HUES64 (cell line): ENCODE data around the gene MROH2A.

Experiments used
- H3K27ac ChIP-seq: 2 replicates; pipeline ENCODE4 v1.7.0; 2013; ENCODE audit warnings: low read depth, low read length, inconsistent platforms
- H3K27me3 ChIP-seq: 2 replicates; pipeline ENCODE4 v1.6.1; 2013; ENCODE audit warnings: mild to moderate bottlenecking, low read length; ENCODE audit not compliant: insufficient read depth
- H3K36me3 ChIP-seq: 2 replicates; pipeline ENCODE4 v1.6.1; 2013; ENCODE audit warnings: mild to moderate bottlenecking, low read length; ENCODE audit not compliant: insufficient read depth
- H3K4me1 ChIP-seq: 2 replicates; pipeline ENCODE4 v1.6.1; 2013; ENCODE audit warnings: mild to moderate bottlenecking, low read length, moderate library complexity; ENCODE audit not compliant: insufficient read depth
- H3K4me3 ChIP-seq: 2 replicates; pipeline ENCODE4 v1.5.1; 2013; ENCODE audit warnings: mild to moderate bottlenecking, low read length, moderate library complexity
- H3K9ac ChIP-seq: 2 replicates; pipeline ENCODE4 v1.6.1; 2013; ENCODE audit warnings: mild to moderate bottlenecking, low read depth, low read length
- H3K9me3 ChIP-seq: 2 replicates; pipeline ENCODE4 v1.6.1; 2013; ENCODE audit warnings: low read depth, low read length; ENCODE audit not compliant: insufficient read depth
- WGBS: fragments of 150-250, 120-280 bp; methylation state at CpG from one replicate; pipeline ENCODE4 v1.1.7; 2013; ENCODE audit warnings: missing lambda C conversion rate; 5-methylcytosine and 5-hydroxymethylcytosine counted together

Gene MROH2A

DNA sequence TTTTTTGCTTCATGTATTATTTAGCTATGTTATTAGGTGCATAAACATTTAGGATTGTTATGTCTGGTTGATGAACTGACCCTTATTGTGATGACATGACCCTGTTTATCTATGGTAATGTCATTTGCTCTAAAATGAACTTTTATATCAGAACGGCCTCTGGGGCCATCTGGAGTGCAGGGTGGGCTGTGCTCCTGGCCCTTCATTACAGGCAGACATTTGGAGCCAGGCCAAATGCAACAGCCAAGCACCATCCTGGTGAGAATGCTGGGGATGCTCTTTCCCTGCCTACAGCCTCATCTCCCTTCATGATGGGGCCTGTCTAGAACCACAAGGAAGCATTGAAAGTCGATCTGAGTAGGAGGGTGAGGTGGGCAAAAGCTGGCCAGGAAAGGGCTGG lies 38.2 kb downstream of the MROH2A start:
- no peaks in the 10 kb centered on the region for H3K4me1 ChIP-seq
- H3K9me3 ChIP-seq: no peaks in the 10 kb centered on the region
- H3K9ac ChIP-seq: no peak overlapping the region
- WGBS: 89% methylated on average over 2 of the region's 2 CpGs
- no peak overlapping the region for H3K4me3 ChIP-seq
- no peak overlapping the region for H3K27ac ChIP-seq
- H3K27me3 ChIP-seq: no peaks in the 10 kb centered on the region
- no peaks in the 10 kb centered on the region for H3K36me3 ChIP-seq

DNA sequence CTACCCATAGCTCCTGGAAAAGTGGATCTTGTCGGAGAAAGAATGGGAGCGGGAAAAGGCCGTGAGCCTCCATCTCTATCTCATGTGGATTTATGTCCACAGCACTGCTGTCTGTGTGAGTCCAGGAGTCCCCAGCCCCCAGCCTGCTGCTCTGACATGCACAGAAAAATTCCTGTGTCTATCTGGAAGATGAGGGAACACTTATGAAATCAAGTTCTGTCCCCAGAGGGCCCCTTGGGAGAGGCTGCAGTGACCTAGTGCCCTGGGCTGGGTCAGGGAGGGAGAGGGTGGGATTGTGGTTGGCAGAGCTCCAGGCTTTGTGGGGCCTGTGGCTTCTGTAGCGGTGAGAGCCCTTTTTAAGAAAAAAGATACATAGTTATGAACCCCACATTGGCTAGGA lies 38.6 kb downstream of the MROH2A start:
- Histone ChIP-seq H3K27ac (no peak overlapping the region), H3K9me3 (no peaks in the 10 kb centered on the region), H3K9ac (no peak overlapping the region), H3K36me3 (no peaks in the 10 kb centered on the region), H3K27me3 (no peaks in the 10 kb centered on the region), H3K4me3 (no peak overlapping the region), H3K4me1 (no peaks in the 10 kb centered on the region)
- 99% methylated on average over 3 of the region's 4 CpGs for WGBS

DNA sequence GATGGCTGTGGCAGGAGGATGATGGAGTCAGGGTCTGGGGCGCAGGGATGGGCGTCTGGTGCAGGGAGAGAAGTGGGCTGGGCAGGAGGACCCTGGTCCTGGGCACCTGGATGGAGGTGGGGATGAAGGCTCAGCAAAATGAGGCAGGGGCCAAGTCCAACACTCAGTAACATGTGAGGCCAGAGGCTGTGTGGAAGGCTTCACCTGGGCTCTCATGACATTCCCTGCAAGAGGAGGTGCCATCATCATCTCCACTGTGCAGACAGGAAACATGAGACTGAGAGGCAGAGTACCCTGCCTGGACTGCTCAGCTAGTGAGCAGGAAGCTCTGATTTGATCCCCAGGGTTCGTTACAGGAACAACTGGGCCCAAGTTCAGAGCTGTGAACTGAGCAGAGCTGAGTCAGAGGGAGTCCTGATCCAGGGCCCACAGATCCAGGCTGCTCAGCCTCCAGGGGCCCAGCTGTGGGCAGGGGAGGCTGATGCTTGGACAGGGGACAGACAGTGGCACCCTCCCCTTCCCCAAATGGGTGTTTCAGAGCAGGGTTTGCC lies 39.3 kb downstream of the MROH2A start:
- Histone ChIP-seq H3K9ac (no peak overlapping the region), H3K4me1 (no peaks in the 10 kb centered on the region), H3K9me3 (no peaks in the 10 kb centered on the region), H3K36me3 (no peaks in the 10 kb centered on the region), H3K27ac (no peak overlapping the region), H3K27me3 (no peaks in the 10 kb centered on the region), H3K4me3 (no peak overlapping the region)
- 92% methylated on average over 3 of the region's 3 CpGs for WGBS

DNA sequence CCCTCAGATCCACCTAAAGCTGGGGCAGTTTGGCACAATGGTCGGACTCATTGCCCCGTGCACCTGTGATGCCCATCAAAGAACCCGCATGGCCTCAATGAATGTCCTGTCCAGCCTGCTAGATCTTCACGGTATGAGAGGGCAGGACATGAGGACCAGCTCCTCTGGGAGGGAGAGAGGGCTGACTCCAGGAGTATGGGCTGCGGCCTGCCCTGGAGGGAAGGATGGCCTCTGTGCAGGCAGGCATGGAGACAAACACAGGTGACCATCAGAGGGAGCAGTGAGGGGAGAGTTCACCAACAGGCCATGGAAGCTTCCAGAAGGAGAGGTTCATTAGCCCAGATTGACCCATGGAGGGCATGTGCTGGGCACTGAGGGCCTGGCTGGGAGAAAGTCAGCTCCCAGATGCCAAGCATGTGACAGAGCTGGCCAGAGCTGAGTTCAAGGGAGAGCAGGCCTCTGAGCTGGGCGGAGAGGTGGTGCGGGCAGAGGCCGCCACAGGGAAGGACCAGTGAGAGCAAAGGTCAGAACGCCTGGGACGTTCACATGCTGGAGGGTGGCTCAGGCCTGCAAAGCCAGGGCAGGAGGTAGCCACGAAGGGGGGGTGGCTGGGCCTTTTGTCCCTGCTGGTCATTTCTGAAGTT lies 40.0 kb downstream of the MROH2A start:
- Histone ChIP-seq H3K27ac (no peak overlapping the region), H3K9ac (no peak overlapping the region)
- 94% methylated on average over 11 of the region's 11 CpGs for WGBS

DNA sequence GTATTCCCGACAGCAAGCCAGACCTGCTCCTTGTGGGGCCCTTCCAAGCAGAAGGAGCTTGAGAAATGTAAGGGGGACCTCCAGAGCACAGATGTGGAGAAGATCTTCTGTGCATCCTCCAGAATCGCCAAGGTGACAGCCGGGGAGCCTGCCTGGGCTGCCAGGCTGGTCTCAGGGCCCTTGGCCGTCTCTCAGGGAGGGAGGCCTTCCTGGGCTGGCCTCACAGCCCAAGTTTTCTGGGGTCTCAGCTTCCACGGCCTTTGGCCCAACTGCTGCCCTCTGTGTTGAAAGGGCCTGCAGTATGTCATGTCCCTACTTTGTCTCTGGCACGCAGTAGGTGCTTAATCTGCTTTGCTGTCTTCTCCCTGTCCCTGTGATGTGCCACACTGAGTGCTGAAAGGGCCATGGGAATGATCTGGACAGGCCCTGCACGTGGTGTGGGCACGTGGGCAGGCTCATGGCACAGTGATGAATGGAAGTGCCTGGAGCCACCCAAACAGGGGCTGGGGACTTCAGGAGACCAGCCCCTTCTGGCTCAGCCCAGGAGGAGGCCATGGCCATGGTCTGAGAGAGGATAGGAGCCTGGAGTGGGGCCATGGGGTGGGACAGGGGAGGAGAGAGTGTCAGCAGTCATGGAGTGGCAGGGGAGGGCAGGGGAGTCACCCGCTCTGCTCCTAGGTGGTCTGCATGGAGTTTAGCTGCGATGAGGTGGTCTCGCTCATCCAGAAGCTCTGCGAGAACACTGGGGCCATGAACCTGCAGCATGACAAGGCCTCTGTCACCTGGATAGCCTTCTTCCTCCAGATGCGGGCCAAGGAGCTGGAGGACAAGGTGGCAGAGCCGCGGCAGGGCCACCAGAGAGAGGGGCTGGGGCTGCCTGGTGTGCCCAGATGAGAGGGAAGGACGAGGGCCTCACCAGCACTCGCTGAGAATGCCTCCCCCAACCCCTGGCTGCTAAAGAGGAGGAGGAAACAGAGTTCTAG lies 40.8 kb downstream of the MROH2A start:
- Histone ChIP-seq H3K27me3 (no peaks in the 10 kb centered on the region), H3K9ac (no peak overlapping the region), H3K36me3 (no peaks in the 10 kb centered on the region), H3K4me3 (no peak overlapping the region), H3K4me1 (no peaks in the 10 kb centered on the region), H3K27ac (no peak overlapping the region), H3K9me3 (no peaks in the 10 kb centered on the region)
- WGBS: 83% methylated on average over 17 of the region's 17 CpGs

More for the DNA sequence above, 40.0 kb downstream of the MROH2A start:
- Histone ChIP-seq H3K4me1 (no peaks in the 10 kb centered on the region), H3K9me3 (no peaks in the 10 kb centered on the region), H3K4me3 (no peak overlapping the region), H3K36me3 (no peaks in the 10 kb centered on the region), H3K27me3 (no peaks in the 10 kb centered on the region)

DNA sequence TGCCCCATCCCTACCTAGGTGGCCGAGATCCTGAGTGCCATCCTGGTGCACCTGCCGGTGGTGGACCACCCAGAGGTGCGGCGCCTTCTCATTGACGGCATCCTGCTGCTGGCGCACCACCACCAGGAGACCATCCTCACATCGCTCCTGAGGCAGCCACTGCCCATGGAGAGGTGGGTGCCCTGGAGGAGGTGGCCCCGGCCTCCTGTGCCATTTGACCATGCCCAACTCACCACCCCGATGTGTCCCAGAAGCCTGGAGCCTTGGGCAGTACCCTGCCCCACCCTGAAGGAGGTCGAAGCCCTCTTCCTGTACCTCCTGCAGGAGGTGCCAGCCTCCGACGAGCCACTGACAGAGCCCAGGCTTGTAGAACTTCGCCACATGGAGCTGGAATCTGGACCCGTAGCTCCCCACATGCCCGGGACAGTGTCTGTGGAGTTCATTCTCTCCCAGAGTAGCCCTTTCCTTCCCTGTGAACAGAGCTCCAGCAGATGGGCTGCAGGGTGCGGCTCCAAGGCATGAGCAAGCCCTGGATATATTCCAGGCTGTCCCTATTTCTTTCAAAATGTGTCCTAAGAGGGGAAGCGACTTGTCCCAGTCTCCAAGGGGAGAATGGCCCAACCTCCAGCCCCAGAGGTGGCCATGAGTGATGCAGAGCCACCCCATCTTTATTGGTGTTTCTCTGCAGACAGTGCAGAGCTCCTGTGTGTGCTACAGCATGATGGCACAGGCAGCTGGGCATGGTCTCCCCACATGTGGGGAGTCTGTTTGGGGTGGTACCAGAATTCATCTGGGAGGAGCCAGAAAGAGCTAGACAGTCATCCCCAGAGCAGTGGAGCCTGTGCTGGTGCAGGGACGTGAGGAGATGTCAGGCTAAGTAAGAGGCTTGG lies 42.0 kb downstream of the MROH2A start:
- Histone ChIP-seq H3K36me3 (no peaks in the 10 kb centered on the region), H3K27me3 (no peaks in the 10 kb centered on the region), H3K27ac (no peak overlapping the region), H3K4me3 (no peak overlapping the region), H3K9me3 (no peaks in the 10 kb centered on the region), H3K4me1 (no peaks in the 10 kb centered on the region), H3K9ac (no peak overlapping the region)
- WGBS: 93% methylated on average over 18 of the region's 18 CpGs

DNA sequence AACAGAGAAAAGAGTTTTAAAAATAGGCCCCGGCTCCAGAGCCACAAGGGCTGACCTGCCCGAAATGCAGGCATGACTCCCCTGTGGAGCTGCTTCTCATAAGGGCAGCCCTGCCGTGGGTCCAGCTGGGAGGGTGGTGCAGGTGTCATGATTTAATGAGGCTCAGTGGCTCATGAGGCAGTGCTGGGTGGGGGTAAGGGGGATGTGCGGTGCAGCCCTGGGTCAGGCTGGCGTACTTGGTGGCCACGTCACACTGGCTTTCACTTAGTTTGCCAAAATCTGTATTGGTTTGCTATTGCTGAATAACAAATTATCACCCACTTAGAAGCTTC lies 42.6 kb downstream of the MROH2A start:
- Histone ChIP-seq H3K4me1 (no peaks in the 10 kb centered on the region), H3K27me3 (no peaks in the 10 kb centered on the region), H3K9me3 (no peaks in the 10 kb centered on the region), H3K27ac (no peak overlapping the region), H3K4me3 (no peak overlapping the region), H3K36me3 (no peaks in the 10 kb centered on the region), H3K9ac (no peak overlapping the region)
- WGBS: 91% methylated on average over 6 of the region's 6 CpGs

DNA sequence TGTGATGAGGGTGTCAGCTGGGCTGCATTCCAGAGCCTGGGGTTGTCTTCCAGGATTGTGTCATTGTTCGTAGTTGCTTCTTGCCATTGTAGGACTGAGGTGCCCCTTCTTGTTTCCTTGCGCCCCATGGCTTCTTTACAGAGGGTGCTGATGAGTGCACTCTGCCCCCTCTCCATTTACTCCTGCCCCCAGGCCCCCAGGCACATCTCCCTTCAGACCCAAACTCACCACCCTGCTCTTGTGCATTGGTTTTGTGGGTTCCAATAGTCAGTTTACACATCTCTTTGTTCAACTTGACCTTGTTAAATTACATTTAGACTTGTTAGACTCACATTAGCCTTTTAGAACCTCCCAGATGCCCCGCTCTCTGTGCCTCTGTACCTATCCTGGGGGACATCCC lies 43.1 kb downstream of the MROH2A start:
- no peak overlapping the region for H3K4me3 ChIP-seq
- H3K27ac ChIP-seq: no peak overlapping the region
- H3K4me1 ChIP-seq: no peaks in the 10 kb centered on the region
- H3K9ac ChIP-seq: no peak overlapping the region
- H3K36me3 ChIP-seq: no peaks in the 10 kb centered on the region
- H3K27me3 ChIP-seq: no peaks in the 10 kb centered on the region
- no peaks in the 10 kb centered on the region for H3K9me3 ChIP-seq
- 87% methylated on average over 3 of the region's 3 CpGs for WGBS

DNA sequence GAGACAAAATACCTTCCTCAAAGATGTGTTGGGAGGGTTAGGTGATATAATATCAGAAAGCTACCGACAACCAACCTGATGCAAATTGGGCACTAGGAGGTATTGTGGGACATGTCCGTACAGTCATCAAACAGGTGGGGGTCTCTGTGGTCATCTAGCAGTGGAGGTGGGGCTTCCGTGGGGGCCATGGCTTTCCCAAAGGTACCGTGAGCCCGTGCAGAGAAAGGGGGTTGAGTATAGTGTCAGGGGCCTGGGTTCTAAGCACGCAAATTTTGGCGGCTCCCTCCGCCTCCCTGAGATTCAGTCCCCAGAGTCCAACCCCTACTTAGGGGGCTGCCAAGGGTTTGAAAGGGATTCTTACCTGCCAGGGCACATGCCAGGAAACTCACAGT lies 43.6 kb downstream of the MROH2A start:
- 92% methylated on average over 8 of the region's 8 CpGs for WGBS
- Histone ChIP-seq H3K36me3 (no peaks in the 10 kb centered on the region), H3K27me3 (no peaks in the 10 kb centered on the region), H3K4me3 (no peak overlapping the region), H3K4me1 (no peaks in the 10 kb centered on the region), H3K9ac (no peak overlapping the region), H3K27ac (no peak overlapping the region), H3K9me3 (no peaks in the 10 kb centered on the region)

DNA sequence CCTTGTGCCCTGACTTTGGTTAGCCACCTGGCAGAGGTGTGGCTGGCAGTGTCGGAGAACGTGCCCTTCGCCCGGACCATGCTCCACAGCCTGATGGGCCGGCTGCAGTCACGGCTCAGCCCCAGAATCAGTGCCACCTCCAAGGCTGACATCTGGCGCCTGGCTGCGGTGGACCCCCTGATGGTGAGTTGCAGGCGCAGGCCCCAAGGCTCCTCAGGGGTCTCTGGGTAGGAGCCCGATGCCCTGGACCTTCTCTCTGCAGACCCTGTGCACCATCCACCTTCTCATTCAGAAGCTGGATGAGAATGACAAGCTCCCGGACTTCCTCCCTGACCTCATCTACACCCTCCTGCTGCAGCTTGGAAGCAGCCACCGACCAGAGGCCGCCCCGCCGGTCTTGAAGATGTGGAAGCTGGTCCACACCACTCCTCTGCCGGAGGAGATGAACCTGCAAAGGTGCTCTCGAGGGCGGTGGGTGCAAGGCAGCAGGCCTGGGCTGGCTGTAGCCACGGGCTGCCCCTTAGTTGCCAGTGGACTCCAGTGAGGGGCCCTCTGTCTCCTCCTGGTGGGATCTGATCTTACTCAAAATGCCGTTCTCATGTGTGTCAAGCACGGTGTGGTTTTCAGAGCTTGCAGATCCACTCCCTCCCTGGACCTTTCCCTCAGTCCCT lies 44.1 kb downstream of the MROH2A start:
- 94% methylated on average over 21 of the region's 21 CpGs for WGBS
- Histone ChIP-seq H3K9ac (no peak overlapping the region), H3K4me1 (no peaks in the 10 kb centered on the region)

More for the DNA sequence above, 44.1 kb downstream of the MROH2A start:
- no peaks in the 10 kb centered on the region for H3K27me3 ChIP-seq
- H3K9me3 ChIP-seq: no peaks in the 10 kb centered on the region
- no peak overlapping the region for H3K4me3 ChIP-seq
- no peaks in the 10 kb centered on the region for H3K36me3 ChIP-seq
- no peak overlapping the region for H3K27ac ChIP-seq
